Inflammatory macrophage treated with lipopolysaccharide for 4 hours (primary cell): ENCODE measurements around the gene LRRC39.
A peak's percentile ranks its signal among the peaks of the same experiment; 100 is the strongest.
"Not testable (repeated sequence)": the region's sequence is repeated elsewhere in the genome, so short reads cannot be mapped to it uniquely, and the experiment has no call there.

Source experiments
- DNase-seq: peaks from one replicate; pipeline ENCODE4 v3.0.0-alpha.2; 2020

Gene LRRC39

DNA sequence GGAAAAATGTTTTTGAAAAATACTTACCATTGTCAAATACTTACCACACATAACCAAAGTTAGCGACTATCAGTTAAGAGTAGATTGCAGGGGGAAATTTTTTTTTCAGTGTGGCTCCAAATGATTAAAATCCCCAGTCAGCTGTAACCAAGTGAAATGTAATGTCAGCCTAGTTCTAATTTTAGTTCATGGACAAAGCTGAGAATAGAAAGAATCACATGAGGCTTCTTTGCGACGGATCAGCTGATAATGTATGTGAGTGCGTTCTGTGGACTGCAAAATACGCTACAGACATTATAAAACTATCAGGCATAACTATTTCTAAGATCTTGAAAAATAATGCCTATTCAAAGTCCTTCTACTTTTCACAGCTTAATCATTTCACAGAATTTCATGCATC lies at the start of gene LRRC39:
Gene LRRC39 (minus strand): TSS at position 166 of the 400 bp plus-strand sequence. CDS start 9,740 bp downstream, outside the sequence.
- no peak for DNase-seq

DNA sequence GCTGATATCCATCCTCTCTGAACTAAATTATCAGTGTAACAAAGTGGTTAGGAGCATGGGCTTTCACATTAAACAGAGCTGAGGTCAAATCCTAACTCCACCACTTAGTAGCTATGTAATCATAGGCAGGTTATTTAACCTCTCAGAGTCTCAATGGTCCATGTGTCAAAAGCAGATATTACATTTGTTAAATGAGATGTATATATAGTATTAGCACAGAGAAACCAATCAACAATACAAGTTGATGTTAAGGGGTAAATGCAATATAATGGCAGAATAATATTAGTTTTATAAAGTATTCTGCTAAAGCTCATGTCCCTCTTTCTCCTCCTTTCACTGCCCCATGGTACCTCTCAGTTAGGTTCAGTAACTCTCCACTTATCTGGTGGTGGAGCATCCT lies 44.4 kb upstream of the LRRC39 start:
- no peak for DNase-seq

DNA sequence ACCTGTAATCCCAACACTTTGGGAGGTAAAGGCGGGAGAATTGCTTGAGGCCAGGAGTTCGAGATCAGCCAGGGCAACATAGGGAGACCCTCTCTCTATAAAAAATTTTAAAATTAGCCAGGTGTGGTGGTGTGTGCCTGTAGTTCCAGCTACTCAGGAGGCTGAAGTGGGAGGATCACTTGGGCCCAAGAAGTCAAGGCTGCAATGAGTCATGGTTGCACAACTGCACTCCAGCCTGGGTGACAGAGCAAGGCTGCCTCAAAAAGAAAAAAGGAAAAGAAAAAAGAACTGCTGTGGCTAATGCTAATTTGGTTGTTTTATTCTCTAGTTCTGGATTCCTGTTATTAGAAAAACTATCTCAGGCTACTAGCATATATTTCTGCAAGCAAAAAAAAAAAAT lies 41.8 kb upstream of the LRRC39 start:
- DNase-seq = peak; percentile 57

DNA sequence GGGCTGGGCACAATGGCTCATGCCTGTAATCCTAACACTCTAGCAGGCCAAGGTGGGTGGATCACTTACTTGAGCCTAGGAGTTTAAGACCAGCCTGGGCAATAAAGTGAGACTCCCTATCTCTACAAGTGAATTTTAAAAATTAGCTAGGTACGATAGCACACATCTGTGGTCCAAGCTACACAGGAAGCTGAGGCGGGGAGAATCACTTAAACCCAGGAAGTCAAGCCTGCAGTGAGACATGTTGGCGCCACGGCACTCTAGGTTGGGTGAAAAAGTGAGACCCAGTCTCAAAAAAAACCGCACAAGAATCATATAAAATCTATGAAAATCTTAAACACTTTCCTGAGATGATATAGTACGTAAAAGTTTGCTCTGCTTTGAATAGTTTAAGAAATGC lies 41.4 kb upstream of the LRRC39 start:
- no peak for DNase-seq

DNA sequence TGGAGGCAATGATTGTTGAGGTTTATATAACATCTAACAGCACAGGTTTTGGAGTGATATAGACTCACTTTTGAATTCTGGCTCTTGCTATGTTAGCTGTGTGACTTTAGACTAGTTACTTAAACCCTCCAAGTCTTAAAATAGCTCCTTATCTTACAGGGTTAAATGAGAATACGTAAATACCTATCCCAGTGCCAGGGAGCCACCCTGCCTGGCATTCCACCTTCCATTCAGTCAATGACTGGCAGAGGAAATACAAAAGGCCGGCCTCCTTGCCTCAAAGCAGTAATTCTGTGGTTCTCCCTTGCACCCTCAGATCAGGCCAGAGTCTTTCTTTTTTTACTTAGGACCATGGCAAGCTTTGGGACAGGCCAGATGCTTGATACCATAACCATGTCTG lies 39.8 kb upstream of the LRRC39 start:
- no peak for DNase-seq

DNA sequence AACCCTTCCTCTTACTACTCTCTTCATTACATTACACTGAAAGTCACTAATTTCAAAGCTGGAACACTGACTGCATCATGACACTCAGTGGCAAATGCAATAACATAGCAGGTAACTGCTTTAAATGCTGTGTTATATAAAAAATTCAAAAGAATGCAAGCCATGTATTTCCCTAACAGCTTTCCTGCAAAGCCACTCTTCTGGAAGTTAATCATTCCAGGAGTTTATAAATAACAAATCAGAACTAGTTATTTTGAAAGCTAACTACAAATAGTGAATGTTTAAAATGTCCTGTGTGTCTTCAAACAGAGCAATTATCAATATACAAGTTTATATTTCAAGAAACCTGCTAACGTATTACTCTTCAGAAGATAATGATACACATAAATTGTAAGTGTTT lies 37.0 kb upstream of the LRRC39 start:
- DNase-seq = no peak

DNA sequence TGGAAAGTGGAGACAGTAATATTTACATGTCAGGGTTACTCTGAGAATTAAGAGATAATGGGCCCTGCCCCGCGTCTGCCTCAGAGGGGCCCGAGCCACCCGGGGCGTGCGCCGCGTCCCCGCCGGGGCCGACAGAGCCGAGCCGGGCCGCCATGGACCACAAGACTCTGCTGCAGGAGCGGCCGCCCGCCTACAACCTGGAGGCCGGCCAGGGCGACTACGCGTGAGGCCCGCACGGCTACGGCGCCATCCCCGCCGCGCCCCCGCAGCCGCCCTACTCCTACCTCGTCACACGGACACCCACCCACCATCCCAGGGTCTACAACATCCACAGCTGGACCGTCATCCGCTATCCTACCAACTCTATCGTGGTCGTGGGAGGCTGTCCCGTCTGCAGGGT lies 35.1 kb upstream of the LRRC39 start:
- DNase-seq = no peak

DNA sequence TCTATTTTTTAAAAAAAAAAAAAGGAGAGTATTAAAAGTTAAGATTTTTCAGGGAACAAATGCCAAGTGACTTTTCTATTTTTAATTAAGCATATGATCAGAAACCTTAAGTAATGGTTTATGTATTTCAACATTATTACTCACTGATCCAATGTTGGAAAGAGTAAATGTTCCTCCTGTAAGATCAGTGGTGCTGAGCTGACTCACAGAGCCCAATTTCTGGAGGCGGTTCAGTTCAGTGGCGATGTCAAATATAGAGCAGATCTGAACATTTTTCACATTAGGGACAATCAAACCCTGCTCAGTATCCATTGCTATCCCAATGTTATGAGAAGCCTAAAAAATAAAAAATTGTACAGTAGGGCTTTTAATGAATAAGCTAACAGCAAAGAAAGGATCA lies 28.2 kb upstream of the LRRC39 start:
- DNase-seq = no peak

DNA sequence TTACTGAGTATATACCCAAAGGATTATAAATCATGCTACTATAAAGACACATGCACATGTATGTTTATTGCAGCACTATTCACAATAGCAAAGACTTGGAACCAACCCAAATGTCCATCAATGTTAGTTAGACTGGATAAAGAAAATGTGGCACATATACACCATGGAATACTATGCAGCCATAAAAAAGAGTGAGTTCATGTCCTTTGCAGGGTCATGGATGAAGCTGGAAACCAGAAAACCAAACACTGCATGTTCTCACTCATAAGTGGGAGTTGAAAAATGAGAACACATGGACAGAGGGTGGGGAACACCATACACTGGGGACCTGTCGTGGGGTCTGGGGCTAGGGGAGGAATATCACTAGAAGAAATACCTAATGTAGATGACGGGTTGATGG lies 27.5 kb upstream of the LRRC39 start:
- DNase-seq = not testable (repeated sequence)

DNA sequence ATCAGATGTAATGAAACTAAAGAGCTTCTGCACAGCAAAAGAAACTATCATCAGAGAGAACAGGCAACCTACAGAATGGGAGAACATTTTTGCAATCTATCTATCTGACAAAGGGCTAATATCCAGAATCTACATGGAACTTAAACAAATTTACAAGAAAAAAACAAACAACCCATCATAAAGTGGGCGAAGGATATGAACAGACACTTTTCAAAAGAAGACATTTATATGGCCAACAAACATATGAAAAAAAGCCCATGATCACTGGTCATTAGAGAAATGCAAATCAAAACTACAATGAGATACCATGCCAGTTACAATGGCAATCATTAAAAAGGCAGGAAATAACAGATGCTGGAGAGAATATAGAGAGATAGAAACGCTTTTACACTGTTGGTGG lies 27.0 kb upstream of the LRRC39 start:
- DNase-seq = not testable (repeated sequence)

DNA sequence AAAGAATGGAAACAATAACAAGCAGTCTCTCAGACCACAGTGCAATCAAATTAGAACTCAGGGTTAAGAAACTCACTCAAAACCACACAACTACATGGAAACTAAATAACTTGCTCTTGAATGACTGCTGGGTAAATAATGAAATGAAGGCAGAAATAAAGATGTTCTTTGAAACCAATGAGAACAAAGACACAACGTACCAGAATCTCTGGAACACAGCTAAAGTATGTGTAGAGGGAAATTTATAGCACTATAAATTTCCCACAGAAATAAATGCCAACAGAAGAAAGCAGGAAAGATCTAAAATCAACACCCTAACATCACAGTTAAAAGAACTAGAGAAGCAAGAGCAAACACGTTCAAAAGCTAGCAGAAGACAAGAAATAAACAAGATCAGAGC lies 24.6 kb upstream of the LRRC39 start:
- DNase-seq = not testable (repeated sequence)

DNA sequence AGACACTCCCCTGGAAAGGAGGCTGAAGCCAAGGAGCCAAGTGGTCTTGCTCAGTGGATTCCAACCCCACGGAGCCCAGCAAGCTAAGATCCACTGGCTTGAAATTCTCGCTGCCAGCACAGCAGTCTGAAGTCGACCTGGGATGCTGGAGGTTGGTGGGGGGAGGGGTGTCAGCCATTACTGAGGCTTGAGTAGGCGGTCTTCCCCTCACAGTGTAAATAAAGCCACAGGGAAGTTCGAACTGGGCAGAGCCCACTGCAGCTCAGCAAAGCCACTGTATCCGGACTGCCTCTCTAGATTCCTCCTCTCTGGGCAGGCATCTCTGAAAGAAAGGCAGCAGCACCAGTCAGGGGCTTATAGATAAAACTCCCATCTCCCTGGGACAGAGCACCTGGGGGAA lies 22.0 kb upstream of the LRRC39 start:
- DNase-seq = not testable (repeated sequence)

DNA sequence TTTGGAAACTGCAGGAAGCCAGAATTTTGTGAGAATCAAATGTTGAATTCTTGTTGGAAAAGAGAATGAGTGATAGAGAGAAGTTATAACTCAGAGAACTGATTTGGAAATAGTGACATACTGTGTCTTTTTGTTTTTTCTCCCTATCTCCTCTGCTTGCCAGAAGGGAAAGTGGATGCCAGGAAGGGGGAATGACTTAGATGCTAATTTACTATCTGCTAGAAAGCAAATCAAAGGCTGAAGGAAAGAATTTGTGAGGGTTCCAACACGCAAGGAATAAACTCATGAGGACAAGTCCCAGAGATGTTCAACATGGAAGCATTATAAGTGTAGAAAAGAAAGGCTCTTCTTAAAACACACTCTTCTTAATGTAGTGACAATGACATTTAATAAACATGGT lies 20.5 kb upstream of the LRRC39 start:
- DNase-seq = no peak

DNA sequence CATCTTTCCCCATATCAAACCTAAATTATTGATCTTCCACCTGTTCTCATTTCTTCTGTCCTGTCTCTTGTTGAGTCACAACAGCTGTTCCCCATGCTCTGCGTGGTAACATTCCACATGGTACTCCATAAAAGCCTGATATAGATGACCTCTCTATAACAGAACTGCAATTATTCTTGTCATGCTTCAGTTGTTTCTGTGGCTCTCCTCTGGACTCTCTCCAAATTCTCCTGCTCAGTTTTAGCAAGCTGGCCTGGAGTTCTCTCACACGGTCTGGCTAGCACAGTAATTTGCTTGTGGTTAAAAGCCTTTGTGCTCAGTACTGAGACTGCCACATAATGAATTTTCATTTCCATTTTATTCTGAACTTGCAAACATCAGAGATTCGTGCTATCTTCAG lies 10.6 kb upstream of the LRRC39 start:
- no peak for DNase-seq

DNA sequence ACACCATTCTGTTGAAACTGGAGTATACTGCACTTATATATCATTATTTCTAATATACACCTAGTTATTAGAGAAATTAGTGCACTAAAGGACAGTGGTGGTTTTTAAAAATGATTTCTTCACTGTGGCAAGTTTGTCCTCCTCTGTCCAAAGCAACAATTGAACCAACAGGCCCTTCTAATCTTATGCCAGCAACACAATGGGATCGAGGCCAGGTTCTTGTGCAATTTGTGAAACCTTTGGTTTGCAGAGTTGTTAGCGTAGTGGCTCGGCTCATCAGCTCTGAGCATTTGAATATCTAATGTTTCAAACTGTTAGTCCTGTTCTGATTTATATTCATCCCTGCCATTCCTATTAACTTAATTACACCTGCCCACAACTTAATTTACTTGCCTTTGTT lies 9.9 kb upstream of the LRRC39 start:
- DNase-seq = no peak

DNA sequence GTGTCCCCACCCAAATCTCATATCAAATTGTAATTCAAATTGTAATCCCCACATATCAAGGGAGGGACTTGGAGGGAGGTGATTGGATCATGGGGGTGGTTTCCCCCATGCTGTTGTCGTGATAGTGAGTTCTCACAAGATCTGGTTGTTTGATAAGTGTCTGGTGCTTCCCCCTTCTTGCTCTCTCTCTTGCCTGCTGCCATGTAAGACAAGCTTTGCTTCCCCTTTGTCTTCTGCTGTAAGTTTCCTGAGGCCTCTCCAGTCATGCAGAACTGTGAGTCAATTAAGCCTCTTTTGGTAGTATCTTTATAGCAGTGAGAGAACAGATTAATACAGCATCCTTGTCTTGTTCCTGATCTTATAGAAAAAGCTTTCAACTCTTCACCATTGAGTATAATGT lies 6.5 kb upstream of the LRRC39 start:
- no peak for DNase-seq

DNA sequence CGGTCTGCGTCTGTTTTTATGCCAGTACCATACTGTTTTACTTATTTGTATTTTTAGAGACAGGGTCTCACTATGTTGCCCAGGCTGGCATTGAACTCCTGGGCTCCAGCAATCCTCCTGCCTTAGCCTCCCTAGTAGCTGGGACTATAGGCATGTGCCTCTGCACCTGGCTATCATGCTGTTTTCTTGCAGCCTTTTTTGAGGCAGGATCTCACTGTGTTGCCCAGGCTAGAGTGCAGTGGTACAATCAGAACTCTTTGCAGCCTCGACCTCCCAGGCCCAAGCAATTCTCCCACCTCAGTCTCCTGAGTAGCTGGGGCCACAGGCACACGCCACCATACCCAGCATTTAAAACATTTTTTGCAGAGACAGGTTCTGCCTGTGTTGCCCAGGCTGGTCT lies 5.3 kb upstream of the LRRC39 start:
- no peak for DNase-seq

DNA sequence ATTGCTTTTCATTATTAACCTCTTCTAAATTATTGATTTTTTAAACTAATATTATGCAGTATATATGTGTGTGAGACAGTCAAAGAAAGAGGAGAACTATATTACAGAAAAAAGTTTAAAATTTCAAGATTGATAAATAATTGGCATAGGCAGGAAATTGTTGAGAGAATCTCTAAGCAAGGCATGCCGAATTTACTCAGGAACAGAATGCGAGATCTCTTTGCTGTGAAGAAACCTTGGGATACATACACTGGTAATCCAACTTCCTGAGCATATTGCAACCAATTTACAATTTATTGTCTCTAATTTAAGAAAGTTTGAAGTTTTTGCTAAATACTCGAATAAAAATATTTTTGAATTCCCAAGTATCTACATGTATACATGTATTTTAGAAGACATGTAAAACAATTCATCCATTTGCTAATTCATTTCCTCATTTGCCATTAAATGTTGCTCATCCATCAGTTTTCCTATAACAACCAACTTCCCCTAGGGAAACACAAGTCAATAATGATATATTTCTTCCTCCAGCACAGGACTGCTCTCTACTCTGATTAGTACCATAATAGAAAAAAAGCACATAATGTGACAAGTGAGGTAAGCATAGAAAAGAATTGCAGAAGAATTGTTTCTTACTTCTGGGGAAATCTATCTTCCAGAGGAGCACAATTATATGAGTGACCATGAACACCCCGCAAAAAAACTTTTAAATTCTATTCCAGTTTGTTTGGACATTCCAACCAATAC lies 588 bp downstream of the LRRC39 start:
- DNase-seq = no peak

DNA sequence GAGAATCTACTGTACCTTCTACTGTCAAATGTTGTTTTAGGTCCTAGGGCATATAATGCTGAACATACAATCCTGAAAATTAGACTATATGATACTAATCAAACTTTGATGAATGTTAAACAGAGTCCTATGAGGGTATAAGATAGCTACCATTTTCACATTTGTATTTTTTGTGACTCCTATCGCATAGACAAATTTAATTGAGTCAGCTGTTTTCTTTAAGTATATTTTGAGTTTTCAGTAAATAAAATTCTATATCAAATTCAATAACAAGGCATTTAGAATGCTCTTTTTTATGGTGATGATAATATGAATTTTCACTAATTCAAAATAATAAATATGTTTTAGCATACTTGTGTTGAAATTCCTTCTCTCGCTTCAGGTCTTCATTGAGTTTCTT lies 10.0 kb downstream of the LRRC39 start:
- DNase-seq = no peak

DNA sequence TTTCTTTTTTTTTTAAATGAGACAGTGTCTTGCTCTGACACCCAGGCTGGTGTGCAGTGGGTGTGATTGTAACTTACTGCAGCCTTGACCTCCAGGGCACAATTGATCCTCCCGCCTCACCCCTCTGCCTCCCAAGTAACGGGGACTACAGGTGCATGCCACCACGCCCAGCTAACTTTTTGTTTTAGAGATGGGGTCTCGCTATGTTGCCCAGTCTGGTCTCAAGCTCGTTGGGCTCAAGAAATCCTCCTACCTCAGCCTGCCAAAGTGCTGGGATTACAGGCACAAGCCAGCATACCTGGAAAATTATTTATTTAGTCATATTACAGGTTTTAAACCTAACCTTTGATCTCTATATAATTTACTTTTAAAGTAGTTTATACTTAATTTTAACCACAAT lies 13.4 kb downstream of the LRRC39 start:
- no peak for DNase-seq

DNA sequence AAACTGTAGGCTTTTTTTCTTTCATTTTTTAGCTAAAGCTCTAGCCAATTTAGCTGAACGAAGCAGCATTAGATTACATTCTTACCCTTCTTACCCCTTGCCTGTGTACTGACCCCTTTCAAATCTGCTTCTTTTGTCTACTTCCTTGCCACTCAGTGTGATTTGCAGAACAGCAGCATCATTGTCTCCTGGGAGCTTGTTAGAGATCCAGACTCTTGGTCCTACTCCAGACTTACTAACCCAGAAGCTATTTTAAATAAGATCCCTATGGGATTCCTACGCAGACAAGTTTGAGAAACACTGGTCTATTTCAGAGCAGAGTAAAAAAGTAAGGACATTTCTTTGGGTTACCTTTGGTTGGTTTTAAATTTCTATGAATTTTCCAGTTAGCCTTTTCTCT lies 13.8 kb downstream of the LRRC39 start:
- DNase-seq = no peak

DNA sequence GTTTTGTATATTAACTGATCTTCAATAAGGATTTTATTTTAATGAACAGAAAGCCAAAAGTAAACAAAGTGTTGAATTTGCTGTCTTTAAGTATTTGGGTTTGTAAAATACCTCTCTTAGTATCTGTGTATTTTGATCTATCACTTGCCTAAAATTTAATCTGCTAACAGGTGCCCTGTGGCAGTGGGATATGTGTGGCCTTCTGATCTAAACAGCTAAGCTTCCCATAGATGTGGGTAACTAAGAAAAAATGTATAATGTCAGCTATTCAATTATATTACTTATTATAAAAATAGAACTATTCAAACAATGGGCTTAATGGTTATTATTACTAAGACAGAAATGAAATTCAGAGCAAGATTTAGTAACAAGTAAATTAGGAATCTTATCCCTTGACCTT lies 15.2 kb downstream of the LRRC39 start:
- DNase-seq = no peak

DNA sequence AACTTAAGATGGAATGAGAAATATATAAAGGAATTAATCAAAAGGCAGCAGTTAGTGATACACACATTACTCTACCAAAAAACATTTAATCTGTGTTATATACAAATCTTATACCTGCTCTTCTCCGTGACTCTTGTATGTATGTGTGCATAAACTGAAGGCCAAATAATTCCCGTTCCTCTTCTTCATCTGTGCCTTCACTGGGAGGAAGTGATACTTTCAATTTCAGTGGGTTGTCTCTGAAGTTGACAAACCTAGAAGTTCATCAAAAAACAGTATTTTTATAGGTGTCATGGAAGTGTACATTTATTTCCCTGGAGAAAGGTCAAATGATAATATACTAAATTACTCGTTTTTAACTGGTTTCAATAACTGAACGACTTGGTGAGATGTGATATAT lies 25.8 kb downstream of the LRRC39 start:
- DNase-seq = peak; percentile 40

DNA sequence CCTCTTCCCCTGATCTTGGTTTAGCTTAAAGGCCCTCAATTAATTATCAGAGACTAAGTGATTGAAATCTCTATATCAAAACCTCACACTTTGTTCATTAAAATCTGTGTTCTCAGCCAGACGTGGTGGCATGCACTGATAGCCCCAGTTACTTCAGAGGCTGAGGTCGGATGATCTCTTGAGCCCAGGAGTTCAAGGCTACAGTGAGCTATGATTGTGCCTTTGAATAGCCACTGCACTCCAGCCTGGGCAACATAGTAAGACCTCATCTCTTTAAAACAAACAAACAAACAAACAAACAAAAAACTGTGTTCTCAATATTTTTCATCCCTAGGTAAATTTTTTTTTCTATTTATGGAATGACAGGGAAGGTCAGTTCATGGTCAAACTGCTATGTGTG lies 26.4 kb downstream of the LRRC39 start:
- DNase-seq = no peak

DNA sequence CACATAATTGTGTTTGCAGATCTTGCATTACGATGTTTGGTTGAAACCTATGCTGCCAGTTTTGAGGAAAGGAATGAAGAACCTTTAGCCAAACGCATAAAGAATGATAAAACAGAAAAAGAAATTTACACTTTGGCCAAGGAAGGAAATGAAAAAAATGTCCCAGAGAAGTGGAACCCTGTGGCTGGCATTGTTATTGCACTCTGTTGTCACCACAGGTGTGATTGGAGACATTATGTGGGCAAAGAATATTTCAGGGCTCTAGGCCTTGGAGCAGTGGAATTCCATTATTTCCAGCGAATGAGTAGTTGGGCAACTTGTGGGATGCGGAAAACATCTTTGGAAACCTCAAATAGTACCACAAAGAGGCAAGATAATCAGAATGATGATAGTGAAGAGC lies 30.2 kb downstream of the LRRC39 start:
- no peak for DNase-seq

DNA sequence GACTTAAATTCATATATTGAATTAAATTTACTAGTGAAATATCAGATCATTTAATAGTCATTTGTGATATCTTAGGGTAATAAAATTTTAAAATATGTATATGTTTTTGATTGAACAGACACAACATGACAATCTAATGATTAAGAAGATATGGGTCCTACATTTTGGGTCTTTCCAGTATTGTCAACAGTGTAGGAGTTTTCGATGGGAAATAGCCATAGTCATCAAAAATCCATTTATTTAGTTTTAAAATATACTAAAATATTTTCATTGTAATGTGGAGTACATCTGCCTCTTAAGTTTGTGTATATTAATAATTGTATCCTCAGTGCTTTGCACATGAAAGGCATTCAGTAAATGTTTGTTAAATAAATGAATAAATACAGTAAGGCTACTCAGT lies 31.1 kb downstream of the LRRC39 start:
- no peak for DNase-seq
